ENCODE data around the gene LUM.

The LUM gene

GRCh38 chr12:91072931-91073330, 38.4 kb downstream of the LUM start:
- no peak for DNase-seq

- DNase-seq: no peak
Observed at GRCh38 chr12:91070936-91071335, 40.4 kb downstream of the LUM start.

- DNase-seq: no peak
Observed at GRCh38 chr12:91065396-91065795, 45.9 kb downstream of the LUM start.

- no peak for DNase-seq
Observed at GRCh38 chr12:91064640-91065039, 46.7 kb downstream of the LUM start.

GRCh38 chr12:91061091-91061490, 50.2 kb downstream of the LUM start:
- no peak for DNase-seq

GRCh38 chr12:91059211-91059610, 52.1 kb downstream of the LUM start:
- DNase-seq: no peak

GRCh38 chr12:91058786-91059185, 52.5 kb downstream of the LUM start:
- no peak for DNase-seq

GRCh38 chr12:91057368-91058165, 53.7 kb downstream of the LUM start, which contains the start of gene KERA:
Gene KERA, minus strand, starts transcription at chr12:91058024. Its CDS starts 1,743 bp downstream, at chr12:91056281.
- DNase-seq: no peak

- no peak for DNase-seq
Observed at GRCh38 chr12:91056488-91056887, 54.8 kb downstream of the LUM start.

- no peak for DNase-seq
Observed at GRCh38 chr12:91055976-91056375, 55.3 kb downstream of the LUM start.

- DNase-seq: no peak
Observed at GRCh38 chr12:91053951-91054715, 57.2 kb downstream of the LUM start.

All from activated gamma-delta T cell (primary cell).